ENCODE measurements around the gene PCDHGA3. TPM values are rescaled to one million over a fixed set of nuclear protein-coding genes. Genes with fewer than 3 reads are reported as not detected.

Gene PCDHGA3
- total and polyA plus RNA-seq, 9 of the 15 experiments (the other 6 are each of a cell fraction or from before 2014, with no cell fraction given) = 0.13 to 0.28 (median 0.18) TPM; not detected in 2

GRCh38 chr5:141319699-141320098 lies 23.9 kb upstream of the PCDHGA3 start:
- ChIA-PET CTCF (ENCODE audit: low intra/inter-chr PET ratio) (interaction anchor here (0.7 to 1.6 kb wide), 3 partner anchors 240 to 245 kb away, joined by 3 to 4 read pairs (median 3); no protein-coding TSS in a partner anchor), POLR2A (interaction anchor here (0.7 to 1.9 kb wide), 11 partner anchors 8 to 633 kb away, joined by 3 to 14 read pairs (median 5); partner anchors contain the start of genes PCDHGA1 and PCDHGB3)
- peak overlapping the region; percentile 70 for H3K4me3 ChIP-seq
- peak overlapping the region; percentile 85 for H3K4me2 ChIP-seq (ENCODE audit: insufficient read depth, low read length)
- intact Hi-C loops (cut with micrococcal nuclease) (loop anchor here (10.0 kb wide), 1 partner anchor 105 kb away; the partner anchor contains the start of gene PCDHB13), in situ Hi-C loops (cut with MboI) (no loop called here)
- FAIRE-seq (no peak), ATAC-seq (no peak), DNase-seq (ENCODE audit: extremely low read depth in 1 of 4, low spot score in 3 of 4) (no peak)
- TF ChIP-seq CXXC5 (CRISPR knock-in tag; IDR thresholded peaks at IDR 0.05) (no peak), HMGXB4 (CRISPR knock-in tag; IDR thresholded peaks at IDR 0.05) (0 out of 2 replicates have a peak, but pooled peaks have one; percentile 3), GTF2F1 (IDR thresholded peaks at IDR 0.05; ENCODE audit: low read depth, low read length) (no peak), ZNF431 (CRISPR knock-in tag; IDR thresholded peaks at IDR 0.05) (no peak), SAP30 (IDR thresholded peaks at IDR 0.05; ENCODE audit: borderline replicate concordance, insufficient read depth, low read depth, low read length, poor library complexity, severe bottlenecking) (no peak), NR1H2 (CRISPR knock-in tag; IDR thresholded peaks at IDR 0.05) (no peak), SUPT5H (IDR thresholded peaks at IDR 0.05) (no peak), CBX3 (IDR thresholded peaks at IDR 0.05; ENCODE audit: borderline replicate concordance in 1 of 2, low read length in 2 of 2) (peak in 1 of 2 experiments; percentile 52; a peak in 1 of 3 replicates), HDAC8 (tag; IDR thresholded peaks at IDR 0.05) (no peak)
- peaks cover 26% of the 10 kb centered on the region for H3K36me3 ChIP-seq (ENCODE audit: control insufficient read depth, insufficient read depth, low read length)
- H3K27me3 ChIP-seq (ENCODE audit: control insufficient read depth in 2 of 2, insufficient read depth in 2 of 2, low read length in 2 of 2) = no peaks in the 10 kb centered on the region
- H3K79me2 ChIP-seq (ENCODE audit: control insufficient read depth, insufficient read depth, low read length) = peaks cover 29% of the 10 kb centered on the region
- no peak overlapping the region for H2AFZ ChIP-seq (ENCODE audit: low read depth, low read length)
- H3K9me3 ChIP-seq (replicated peaks; ENCODE audit: control insufficient read depth, insufficient read depth, low read depth, low read length) = peaks cover 22% of the 10 kb centered on the region
- peak overlapping the region; percentile 92 for H3K27ac ChIP-seq (ENCODE audit: extremely low read depth, low read depth, low read length)
- 38% methylated on average over 5 of the region's 5 CpGs for WGBS (ENCODE audit: insufficient coverage, low coverage, missing lambda C conversion rate)
- BruUV-seq (replicated peaks) = no TSS peak
- H3K9me1 ChIP-seq (ENCODE audit: control insufficient read depth, insufficient read depth, low read length) = no peaks in the 10 kb centered on the region
- peak overlapping the region in 1 of 2 experiments; percentile 93; a peak in 2 of 4 replicates for H3K9ac ChIP-seq (ENCODE audit: insufficient read depth in 1 of 2, low read depth in 2 of 2, low read length in 2 of 2)
- no peaks in the 10 kb centered on the region for H4K20me1 ChIP-seq (replicated peaks; ENCODE audit: control insufficient read depth, insufficient read depth, low read length)
- H3K4me1 ChIP-seq (replicated peaks in 1 of 2; ENCODE audit: control insufficient read depth in 2 of 2, insufficient read depth in 2 of 2, low read length in 2 of 2) = peaks cover 0 to 9% of the 10 kb centered on the region in 2 experiments; a peak in 1 of 5 replicates
